EH (cell line): Measurements from ENCODE around the gene NEDD8.

Source experiments
- DNase-seq: peaks from one replicate; pipeline ENCODE4 v3.0.0-alpha.2; 2015; ENCODE audit warnings: low read depth

NEDD8 gene

DNA sequence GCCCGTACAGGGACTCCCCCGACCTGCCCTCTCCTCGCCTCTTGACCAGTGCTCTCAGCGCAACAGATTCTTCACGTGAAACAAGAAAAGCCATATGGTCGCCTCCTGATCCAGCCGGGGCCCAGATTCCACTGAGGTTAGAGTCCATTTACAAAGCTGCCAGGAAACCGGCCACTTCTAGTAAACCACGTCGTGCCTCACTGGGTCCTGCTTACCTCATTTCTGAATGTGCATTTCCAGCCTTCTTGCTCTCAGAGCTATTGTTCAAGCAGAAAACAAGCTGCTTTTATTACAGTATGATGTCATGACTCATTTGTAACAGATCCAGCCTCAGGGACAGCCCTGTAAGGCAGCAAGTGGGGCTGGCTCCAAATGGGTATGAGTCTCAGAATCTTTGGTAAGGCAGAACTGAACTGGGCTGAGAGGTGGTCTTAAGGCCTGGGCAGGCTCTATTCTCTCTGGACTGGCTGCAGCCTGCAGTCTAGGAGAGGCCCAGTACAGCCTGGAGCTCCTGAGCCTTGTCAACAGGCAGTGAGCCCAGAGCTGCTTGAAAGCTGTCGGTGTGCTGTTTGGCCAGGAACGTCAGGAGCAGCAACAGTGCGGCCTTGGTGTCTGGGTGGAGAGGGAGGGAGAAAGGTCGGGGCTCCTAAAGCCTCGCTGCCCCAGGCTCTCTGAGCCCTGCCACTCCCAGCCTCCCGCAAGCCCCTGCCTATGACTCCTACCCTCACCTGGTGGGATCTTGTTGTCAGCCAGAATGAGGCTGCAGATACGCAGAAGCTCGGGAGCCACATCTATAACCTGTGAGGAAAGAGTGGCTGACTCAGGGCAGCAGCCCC is 52.0 kb downstream of the NEDD8 start:
- DNase-seq, result peak; percentile 82

DNA sequence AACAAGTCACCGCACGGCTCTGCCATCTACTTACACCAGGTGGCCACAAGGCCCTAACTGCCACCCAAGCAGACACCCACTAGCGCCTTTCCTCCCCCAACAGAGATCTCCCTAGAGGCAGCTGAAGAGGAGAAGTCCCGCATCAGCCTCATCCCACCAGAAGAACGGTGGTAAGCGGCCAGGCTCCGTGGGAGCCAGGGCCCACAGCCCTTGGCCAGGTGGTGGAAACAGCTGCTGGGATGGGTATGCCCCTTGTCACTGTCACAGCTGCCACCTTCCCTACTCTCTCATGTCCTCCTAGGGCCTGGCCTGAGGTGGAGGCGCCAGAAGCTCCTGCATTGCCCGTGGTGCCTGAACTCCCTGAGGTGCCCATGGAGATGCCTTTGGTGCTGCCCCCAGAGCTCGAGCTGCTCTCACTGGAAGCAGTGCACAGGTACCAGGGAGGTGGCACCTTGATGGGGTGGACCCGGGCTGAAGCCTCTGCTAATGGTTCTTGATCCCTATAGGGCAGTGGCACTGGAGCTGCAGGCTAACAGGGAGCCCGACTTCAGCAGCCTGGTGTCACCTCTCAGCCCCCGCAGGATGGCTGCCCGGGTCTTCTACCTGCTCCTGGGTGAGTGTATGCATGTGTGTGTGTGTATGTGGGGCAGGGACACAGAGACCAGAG is 52.7 kb downstream of the NEDD8 start:
- DNase-seq, result no peak

- DNase-seq, result no peak
Observed at GRCh38 chr14:24178399-24179178, 53.6 kb downstream of the NEDD8 start.

DNA sequence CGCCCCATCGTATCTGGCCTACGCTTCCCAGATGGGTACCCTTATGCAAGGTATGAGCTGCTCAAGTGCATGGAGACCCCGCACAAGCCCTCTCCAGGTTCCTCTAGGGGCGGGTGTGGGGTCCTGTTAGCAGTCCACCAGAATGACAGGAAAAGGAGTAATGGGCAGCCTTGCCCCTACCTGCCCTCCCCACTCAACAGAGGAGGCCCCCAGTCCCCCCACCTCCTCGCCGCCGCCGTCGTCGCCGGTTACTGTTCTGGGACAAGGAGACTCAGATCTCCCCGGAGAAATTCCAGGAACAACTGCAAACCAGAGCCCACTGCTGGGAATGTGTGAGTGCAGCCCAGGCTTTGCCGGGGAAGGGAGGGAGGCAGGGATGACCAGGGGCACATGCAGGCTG is 54.3 kb downstream of the NEDD8 start:
- DNase-seq, result no peak

GRCh38 chr14:24177041-24177825 is 54.9 kb downstream of the NEDD8 start:
- no peak for DNase-seq

GRCh38 chr14:24176599-24176998 is 55.6 kb downstream of the NEDD8 start:
- no peak for DNase-seq

DNA sequence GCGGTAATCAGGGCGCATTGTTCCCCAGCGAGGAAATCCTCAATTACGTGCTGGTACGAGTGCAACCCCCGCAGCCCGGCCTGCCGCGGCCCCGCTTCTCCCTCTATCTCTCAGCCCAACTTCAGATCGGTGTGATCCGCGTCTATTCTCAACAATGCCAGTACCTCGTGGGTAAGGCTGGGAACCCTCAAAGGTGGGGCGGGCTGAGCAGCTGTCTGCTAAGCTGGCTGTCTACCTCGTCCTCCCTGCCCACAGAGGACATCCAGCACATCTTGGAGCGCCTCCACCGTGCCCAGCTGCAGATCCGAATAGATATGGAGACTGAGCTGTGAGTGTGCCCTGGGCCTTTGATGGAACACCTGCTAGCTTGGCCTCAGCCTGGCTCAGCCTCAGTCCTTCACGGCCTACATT is 59.3 kb downstream of the NEDD8 start:
- DNase-seq, result no peak

- no peak for DNase-seq
Observed at GRCh38 chr14:24172261-24172860, 59.8 kb downstream of the NEDD8 start.

- no peak for DNase-seq
Observed at GRCh38 chr14:24171422-24172260, 60.5 kb downstream of the NEDD8 start, which contains the start of gene REC8. Gene REC8 (plus strand): TSS chr14:24172080. CDS start chr14:24172553, 473 bp downstream.

- no peak for DNase-seq
Observed at GRCh38 chr14:24167469-24168114, 64.6 kb downstream of the NEDD8 start.
